Measurements from ENCODE around the gene YTHDF1. TPM values are rescaled to one million over a fixed set of nuclear protein-coding genes. Genes with fewer than 3 reads are reported as not detected.

YTHDF1 gene
- total RNA-seq, 2 experiments from 2014 or later = 38.0 to 41.2 TPM

GRCh38 chr20:63178446-63178820 lies 37.5 kb downstream of the YTHDF1 start:
- POLR2A ChIA-PET = no interaction called here

GRCh38 chr20:63177785-63178445 lies 38.0 kb downstream of the YTHDF1 start:
- ATAC-seq (ENCODE audit: low read depth) (no peak), DNase-seq (no peak)
- Mint-ChIP-seq H3K4me3 (no peak overlapping the region), H3K27me3 (peaks cover 40% of the 10 kb centered on the region), H3K27ac (no peak overlapping the region), H3K4me1 (peaks cover 2% of the 10 kb centered on the region), H3K9me3 (no peaks in the 10 kb centered on the region), H3K36me3 (no peaks in the 10 kb centered on the region)
- POLR2A ChIA-PET = no interaction called here

More at GRCh38 chr20:63178446-63178820, 37.5 kb downstream of the YTHDF1 start:
- no peak for DNase-seq
- Mint-ChIP-seq H3K27ac (no peak overlapping the region), H3K36me3 (no peaks in the 10 kb centered on the region), H3K4me3 (no peak overlapping the region), H3K9me3 (no peaks in the 10 kb centered on the region), H3K4me1 (peaks cover 2% of the 10 kb centered on the region), H3K27me3 (peaks cover 40% of the 10 kb centered on the region)
- no peak for ATAC-seq (ENCODE audit: low read depth)

- Mint-ChIP-seq H3K9me3 (no peaks in the 10 kb centered on the region), H3K27me3 (peaks cover 41% of the 10 kb centered on the region), H3K36me3 (no peaks in the 10 kb centered on the region), H3K4me1 (peaks cover 2% of the 10 kb centered on the region), H3K4me3 (peak overlapping the region; percentile 32), H3K27ac (no peak overlapping the region)
- no peak for ATAC-seq (ENCODE audit: low read depth)
- POLR2A ChIA-PET = no interaction called here
- no peak for DNase-seq
Observed at GRCh38 chr20:63177134-63177784, 38.7 kb downstream of the YTHDF1 start.

- Mint-ChIP-seq H3K4me3 (peak overlapping the region; percentile 49), H3K27me3 (peaks cover 43% of the 10 kb centered on the region), H3K36me3 (no peaks in the 10 kb centered on the region), H3K4me1 (peaks cover 2% of the 10 kb centered on the region), H3K9me3 (no peaks in the 10 kb centered on the region), H3K27ac (peak overlapping the region; percentile 77)
- DNase-seq = no peak
- POLR2A ChIA-PET = no interaction called here
- no peak for ATAC-seq (ENCODE audit: low read depth)
Observed at GRCh38 chr20:63176427-63177133, 39.4 kb downstream of the YTHDF1 start.

GRCh38 chr20:63176034-63176426 lies 39.9 kb downstream of the YTHDF1 start:
- Mint-ChIP-seq H3K36me3 (no peaks in the 10 kb centered on the region), H3K4me3 (peak overlapping the region; percentile 49), H3K4me1 (peaks cover 2% of the 10 kb centered on the region), H3K9me3 (no peaks in the 10 kb centered on the region), H3K27ac (peak overlapping the region; percentile 77), H3K27me3 (peaks cover 40% of the 10 kb centered on the region)
- ATAC-seq (ENCODE audit: low read depth) (no peak), DNase-seq (no peak)
- POLR2A ChIA-PET = no interaction called here

- peaks cover 2% of the 10 kb centered on the region for H3K4me1 Mint-ChIP-seq
- H3K27me3 Mint-ChIP-seq = peaks cover 37% of the 10 kb centered on the region
- POLR2A ChIA-PET = no interaction called here
- H3K4me3 Mint-ChIP-seq = no peak overlapping the region
- DNase-seq (no peak), ATAC-seq (ENCODE audit: low read depth) (no peak)
- H3K9me3 Mint-ChIP-seq = no peaks in the 10 kb centered on the region
- H3K36me3 Mint-ChIP-seq = no peaks in the 10 kb centered on the region
- H3K27ac Mint-ChIP-seq = no peak overlapping the region
Observed at GRCh38 chr20:63175038-63175895, 40.7 kb downstream of the YTHDF1 start.

- H3K9me3 Mint-ChIP-seq = no peaks in the 10 kb centered on the region
- POLR2A ChIA-PET = no interaction called here
- H3K36me3 Mint-ChIP-seq = no peaks in the 10 kb centered on the region
- DNase-seq (no peak), ATAC-seq (ENCODE audit: low read depth) (no peak)
- H3K4me3 Mint-ChIP-seq = no peak overlapping the region
- no peak overlapping the region for H3K27ac Mint-ChIP-seq
- peaks cover 2% of the 10 kb centered on the region for H3K4me1 Mint-ChIP-seq
- peaks cover 38% of the 10 kb centered on the region for H3K27me3 Mint-ChIP-seq
Observed at GRCh38 chr20:63174309-63175037, 41.5 kb downstream of the YTHDF1 start.

- Mint-ChIP-seq H3K36me3 (no peaks in the 10 kb centered on the region), H3K9me3 (no peaks in the 10 kb centered on the region), H3K27ac (no peak overlapping the region), H3K4me3 (no peak overlapping the region), H3K4me1 (peaks cover 2% of the 10 kb centered on the region), H3K27me3 (peaks cover 36% of the 10 kb centered on the region)
- ATAC-seq (ENCODE audit: low read depth) (no peak), DNase-seq (no peak)
- POLR2A ChIA-PET = no interaction called here
Observed at GRCh38 chr20:63173552-63174191, 42.3 kb downstream of the YTHDF1 start.

- Mint-ChIP-seq H3K27me3 (peaks cover 33% of the 10 kb centered on the region), H3K36me3 (no peaks in the 10 kb centered on the region), H3K4me3 (no peak overlapping the region), H3K4me1 (peaks cover 2% of the 10 kb centered on the region), H3K9me3 (no peaks in the 10 kb centered on the region), H3K27ac (no peak overlapping the region)
- ATAC-seq (ENCODE audit: low read depth) = peak; percentile 30
- POLR2A ChIA-PET = no interaction called here
- no peak for DNase-seq
Observed at GRCh38 chr20:63172726-63173125, 43.2 kb downstream of the YTHDF1 start.

GRCh38 chr20:63171991-63172390 lies 43.9 kb downstream of the YTHDF1 start:
- DNase-seq (no peak), ATAC-seq (ENCODE audit: low read depth) (no peak)
- H3K36me3 Mint-ChIP-seq = no peaks in the 10 kb centered on the region
- no peak overlapping the region for H3K4me3 Mint-ChIP-seq
- H3K27me3 Mint-ChIP-seq = peaks cover 32% of the 10 kb centered on the region
- no peak overlapping the region for H3K27ac Mint-ChIP-seq
- peaks cover 2% of the 10 kb centered on the region for H3K4me1 Mint-ChIP-seq
- H3K9me3 Mint-ChIP-seq = no peaks in the 10 kb centered on the region
- POLR2A ChIA-PET = no interaction called here

GRCh38 chr20:63169681-63170080 lies 46.2 kb downstream of the YTHDF1 start:
- Mint-ChIP-seq H3K4me3 (no peak overlapping the region), H3K27me3 (peaks cover 17% of the 10 kb centered on the region), H3K9me3 (no peaks in the 10 kb centered on the region), H3K4me1 (no peaks in the 10 kb centered on the region), H3K27ac (no peak overlapping the region), H3K36me3 (no peaks in the 10 kb centered on the region)
- POLR2A ChIA-PET = no interaction called here
- ATAC-seq (ENCODE audit: low read depth) = no peak
- no peak for DNase-seq

GRCh38 chr20:63168861-63169260 lies 47.1 kb downstream of the YTHDF1 start:
- ATAC-seq (ENCODE audit: low read depth) (no peak), DNase-seq (no peak)
- no peaks in the 10 kb centered on the region for H3K4me1 Mint-ChIP-seq
- H3K27ac Mint-ChIP-seq = no peak overlapping the region
- POLR2A ChIA-PET = no interaction called here
- no peaks in the 10 kb centered on the region for H3K9me3 Mint-ChIP-seq
- no peaks in the 10 kb centered on the region for H3K36me3 Mint-ChIP-seq
- H3K27me3 Mint-ChIP-seq = peaks cover 10% of the 10 kb centered on the region
- no peak overlapping the region for H3K4me3 Mint-ChIP-seq

Data from activated naive CD8-positive, alpha-beta T cell treated with anti-CD3 and anti-CD28 coated beads, Interleukin-2, amount 10 ng/mL, durations not matched to agents 7 days and 5 days (primary cell).